Nephron (organoid): ENCODE measurements around the gene COPA.

ENCODE experiments used
- H3K27ac Mint-ChIP-seq, 3 experiments: 2 replicates each; pipeline ENCODE4 v1.8.0; 2020; ENCODE audit warnings: mixed read lengths in 3 of 3, mild to moderate bottlenecking in 2 of 3, moderate library complexity in 1 of 3
- H3K27me3 Mint-ChIP-seq: 2 replicates; pipeline ENCODE4 v1.8.0; 2021; ENCODE audit warnings: low read depth, mild to moderate bottlenecking, moderate library complexity, mixed read lengths
- H3K36me3 Mint-ChIP-seq: 2 replicates; pipeline ENCODE4 v1.8.0; 2020; ENCODE audit warnings: low read depth, mixed read lengths
- H3K4me1 Mint-ChIP-seq: 2 replicates; pipeline ENCODE4 v1.8.0; 2020; ENCODE audit warnings: mixed read lengths
- H3K4me3 Mint-ChIP-seq, 3 experiments: 2 replicates each; pipeline ENCODE4 v1.8.0; 2020; ENCODE audit warnings: mild to moderate bottlenecking in 3 of 3, mixed read lengths in 3 of 3, moderate library complexity in 2 of 3
- H3K9me3 Mint-ChIP-seq: 2 replicates; pipeline ENCODE4 v1.8.0; 2020; ENCODE audit warnings: mixed read lengths
- CTCF ChIP-seq, 3 experiments: fragments of 200-600 bp; sonication (generic); IDR thresholded peaks; one replicate each; pipeline ENCODE4 v1.5.0; 2021; ENCODE audit warnings: antibody characterized with exemption in 3 of 3; ENCODE audit not compliant: unreplicated experiment in 3 of 3

COPA gene

DNA sequence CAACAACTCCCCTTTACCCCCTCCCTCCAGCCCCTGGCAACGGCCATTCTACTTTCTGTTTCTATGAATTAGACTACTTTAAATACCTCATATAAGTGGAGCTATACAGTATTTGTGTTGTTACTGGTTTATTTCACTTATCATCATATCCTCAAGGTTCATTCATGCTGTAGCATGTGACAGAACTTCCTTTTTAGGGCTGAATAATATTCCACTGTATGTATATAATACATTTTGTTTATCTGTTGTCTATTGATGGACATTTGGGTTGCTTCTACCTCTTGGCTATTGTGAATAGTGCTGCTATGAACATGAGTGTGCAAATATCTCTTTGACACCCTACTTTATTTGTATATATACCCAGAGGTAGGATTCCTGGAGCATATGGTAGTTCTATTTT is 26.0 kb upstream of the COPA start:
- peaks cover 20% of the 10 kb centered on the region for H3K4me1 Mint-ChIP-seq
- no peaks in the 10 kb centered on the region for H3K36me3 Mint-ChIP-seq
- TF ChIP-seq CTCF (IDR thresholded peaks at IDR 0.05; ENCODE audit: unreplicated experiment in 3 of 3), result no peak

GRCh38 chr1:160367934-160368923 is 25.2 kb upstream of the COPA start:
- Mint-ChIP-seq H3K4me3 (no peak overlapping the region), H3K36me3 (no peaks in the 10 kb centered on the region), H3K4me1 (peaks cover 19% of the 10 kb centered on the region), H3K27me3 (peaks cover 8% of the 10 kb centered on the region), H3K27ac (peak overlapping the region in 1 of 3 experiments; percentile 18), H3K9me3 (no peaks in the 10 kb centered on the region)
- no peak for TF ChIP-seq CTCF (IDR thresholded peaks at IDR 0.05; ENCODE audit: unreplicated experiment in 3 of 3)

More for the DNA sequence above, 26.0 kb upstream of the COPA start:
- Mint-ChIP-seq H3K4me3 (no peak overlapping the region), H3K27me3 (peaks cover 8% of the 10 kb centered on the region), H3K27ac (no peak overlapping the region), H3K9me3 (no peaks in the 10 kb centered on the region)

DNA sequence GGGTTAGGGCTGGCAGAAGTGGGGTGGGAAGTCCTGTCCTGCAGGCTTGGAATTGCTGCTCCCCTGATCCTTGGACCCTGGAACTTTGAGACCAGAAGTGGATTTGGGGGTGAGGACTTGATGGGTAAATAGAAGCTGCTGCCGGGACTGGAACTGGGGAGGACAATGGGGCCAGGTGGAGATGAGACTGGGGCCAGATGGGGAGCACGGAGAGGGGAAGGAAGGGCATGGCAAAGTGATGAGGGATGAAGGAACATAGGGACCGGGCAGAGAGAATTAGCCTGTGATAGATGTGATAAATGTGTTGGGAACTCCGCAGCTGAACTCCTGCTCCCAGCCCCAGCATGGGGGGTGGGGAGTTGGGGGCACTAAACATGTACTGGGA is 24.5 kb upstream of the COPA start:
- Mint-ChIP-seq H3K4me1 (peaks cover 26% of the 10 kb centered on the region), H3K27me3 (peaks cover 8% of the 10 kb centered on the region), H3K4me3 (no peak overlapping the region), H3K9me3 (no peaks in the 10 kb centered on the region), H3K27ac (peak overlapping the region in 1 of 3 experiments; percentile 18), H3K36me3 (no peaks in the 10 kb centered on the region)
- no peak for TF ChIP-seq CTCF (IDR thresholded peaks at IDR 0.05; ENCODE audit: unreplicated experiment in 3 of 3)

DNA sequence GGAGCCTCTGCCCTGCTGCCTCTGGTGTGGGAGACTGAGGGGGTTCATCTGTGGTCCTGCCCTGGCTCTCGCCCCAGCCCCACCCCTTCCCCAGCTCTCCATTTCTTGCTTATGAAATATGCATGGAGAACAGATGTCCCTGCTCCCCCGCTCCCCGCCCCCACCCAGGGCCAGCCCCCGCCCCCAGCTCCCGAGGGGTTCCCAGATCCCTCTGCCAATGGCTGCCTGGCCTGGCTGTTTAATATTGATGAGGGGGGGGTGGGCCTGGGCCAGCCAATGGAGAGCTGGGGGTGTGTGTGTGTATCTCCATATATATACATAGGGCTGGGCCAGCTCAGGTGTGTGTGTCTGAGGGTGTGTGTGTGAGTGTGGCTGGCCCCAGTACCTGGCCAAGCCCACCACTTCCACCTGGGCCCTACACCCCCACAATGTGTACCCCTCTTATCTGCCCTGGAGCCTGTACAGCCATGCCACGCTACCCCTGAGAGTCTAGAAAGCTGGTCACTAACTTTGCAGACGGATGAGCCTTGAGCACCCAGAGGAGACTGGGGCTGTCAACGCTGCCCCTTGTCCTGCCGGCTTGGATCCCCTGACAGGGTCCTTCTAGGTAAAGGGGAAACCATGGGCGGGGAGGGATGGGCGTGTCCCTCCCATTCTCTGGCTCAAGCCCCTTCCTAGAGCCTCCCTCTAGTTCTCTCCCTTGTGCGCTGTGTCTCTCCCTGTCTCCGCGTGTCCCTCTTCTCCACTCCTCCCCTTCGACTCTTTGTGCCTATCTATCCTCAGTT is 23.9 kb upstream of the COPA start, which contains the start of gene NHLH1:
Gene NHLH1 (plus strand): TSS at position 341 of the 785 bp plus-strand sequence. CDS start 3,661 bp downstream, outside the sequence.
- no peak for TF ChIP-seq CTCF (IDR thresholded peaks at IDR 0.05; ENCODE audit: unreplicated experiment in 3 of 3)
- peaks cover 31% of the 10 kb centered on the region for H3K4me1 Mint-ChIP-seq
- H3K4me3 Mint-ChIP-seq, result no peak within 1 kb of the TSS
- H3K27me3 Mint-ChIP-seq, result peaks cover 8% of the 10 kb centered on the region
- no peaks in the 10 kb centered on the region for H3K9me3 Mint-ChIP-seq
- H3K27ac Mint-ChIP-seq, result peak within 1 kb of the TSS in 1 of 3 experiments; percentile 18
- H3K36me3 Mint-ChIP-seq, result no peaks in the 10 kb centered on the region

GRCh38 chr1:160365325-160365724 is 22.3 kb upstream of the COPA start:
- H3K27ac Mint-ChIP-seq, result no peak overlapping the region
- H3K9me3 Mint-ChIP-seq, result no peaks in the 10 kb centered on the region
- H3K27me3 Mint-ChIP-seq, result peaks cover 8% of the 10 kb centered on the region
- no peak overlapping the region for H3K4me3 Mint-ChIP-seq
- peaks cover 35% of the 10 kb centered on the region for H3K4me1 Mint-ChIP-seq
- no peak for TF ChIP-seq CTCF (IDR thresholded peaks at IDR 0.05; ENCODE audit: unreplicated experiment in 3 of 3)
- H3K36me3 Mint-ChIP-seq, result peaks cover 8% of the 10 kb centered on the region
